HepG2 (cell line): ENCODE measurements around the gene SCP2. TPM values are rescaled to one million over a fixed set of nuclear protein-coding genes. Genes with fewer than 3 reads are reported as not detected.

ENCODE experiments used
- CAMTA2 ChIP-seq: sonication (generic); formaldehyde crosslinking; IDR thresholded peaks from 2 replicates; pipeline ENCODE4 v1.4.0; 2020; ENCODE audit warnings: mild to moderate bottlenecking, missing genetic modification reagents, borderline replicate concordance
- CENPX ChIP-seq: sonication (generic); formaldehyde crosslinking; IDR thresholded peaks from 2 replicates; pipeline ENCODE4 v1.9.0; 2021; ENCODE audit warnings: mild to moderate bottlenecking, missing genetic modification reagents, moderate library complexity
- GTF3A ChIP-seq: sonication (generic); formaldehyde crosslinking; conservative IDR thresholded peaks from 2 replicates; pipeline ENCODE4 v1.4.0; 2020; ENCODE audit warnings: mild to moderate bottlenecking, missing genetic modification reagents
- HOXA5 ChIP-seq: sonication (generic); formaldehyde crosslinking; IDR thresholded peaks from 2 replicates; pipeline ENCODE4 v1.4.0; 2020; ENCODE audit warnings: missing genetic modification reagents
- IKZF1 ChIP-seq: fragments of 450-650 bp; IDR thresholded peaks from 2 replicates; pipeline ENCODE4 v1.7.1; 2016
- KDM5B ChIP-seq: sonication (generic); formaldehyde crosslinking; IDR thresholded peaks from 2 replicates; pipeline ENCODE4 v1.4.0; 2020; ENCODE audit warnings: missing genetic modification reagents, mild to moderate bottlenecking, borderline replicate concordance
- KMT2B ChIP-seq: IDR thresholded peaks from 2 replicates; pipeline ENCODE4 v1.6.1; 2016; ENCODE audit warnings: missing genetic modification reagents, missing compliant biosample characterization
- NFIB ChIP-seq: sonication (generic); formaldehyde crosslinking; IDR thresholded peaks from 2 replicates; pipeline ENCODE4 v1.9.0; 2021; ENCODE audit warnings: missing genetic modification reagents, mild to moderate bottlenecking, borderline replicate concordance
- PHF5A ChIP-seq: IDR thresholded peaks from one replicate; pipeline ENCODE4 v1.6.1; 2018; ENCODE audit warnings: low read depth, missing genetic modification reagents; ENCODE audit not compliant: unreplicated experiment
- POLR2G ChIP-seq: fragments of 200-400 bp; formaldehyde crosslinking; IDR thresholded peaks from 2 replicates; pipeline ENCODE4 v1.6.1; 2018; ENCODE audit warnings: mild to moderate bottlenecking, low read depth, low read length, moderate library complexity
- REXO4 ChIP-seq: sonication (generic); formaldehyde crosslinking; IDR thresholded peaks from 2 replicates; pipeline ENCODE4 v1.8.0; 2022; ENCODE audit warnings: missing genetic modification reagents, mild to moderate bottlenecking, borderline replicate concordance
- SRY ChIP-seq: sonication (generic); formaldehyde crosslinking; IDR thresholded peaks from 2 replicates; pipeline ENCODE4 v1.8.0; 2022; ENCODE audit warnings: mild to moderate bottlenecking, missing genetic modification reagents
- TCF7 ChIP-seq: sonication (generic); IDR thresholded peaks from 2 replicates; pipeline ENCODE4 v1.6.1; 2016; ENCODE audit warnings: antibody characterized with exemption, low read depth
- ZFP36 ChIP-seq: fragments of 150-350 bp; IDR thresholded peaks from 2 replicates; pipeline ENCODE4 v1.6.1; 2018; ENCODE audit warnings: borderline replicate concordance, low read length, low read depth; ENCODE audit not compliant: partially characterized antibody
- ZNF615 ChIP-seq: sonication (generic); formaldehyde crosslinking; IDR thresholded peaks from 2 replicates; pipeline ENCODE4 v1.5.0; 2020; ENCODE audit warnings: mild to moderate bottlenecking, missing genetic modification reagents, borderline replicate concordance
- ZSCAN29 ChIP-seq: sonication (generic); formaldehyde crosslinking; conservative IDR thresholded peaks from 2 replicates; pipeline ENCODE4 v1.4.0; 2020; ENCODE audit warnings: mild to moderate bottlenecking, missing genetic modification reagents
- polyA plus RNA-seq, 8 experiments: library from polyadenylated mRNA; depleted of rRNA in 3 of 8; stranded (reverse) in 7 of 8; unstranded in 1 of 8; fragments of >200 nt; fragmentation: Illumina TruSeq in 4 of 8; extraction: Trizol in 4 of 8; gene quantifications; 2 replicates each; pipeline versions ENCODE4 v1.2.1 to v1.2.3, GENCODE V29; 2011 to 2016; ENCODE audit warnings: low read depth in 4 of 8, missing spikeins in 1 of 8, mixed read lengths in 1 of 8; ENCODE audit not compliant: insufficient read depth in 1 of 8
- total RNA-seq, 5 experiments: library from RNA; depleted of rRNA; stranded (reverse); fragments of >200 nt; fragmentation: Illumina TruSeq; extraction: Trizol; gene quantifications; 2 replicates each; pipeline ENCODE4 v1.2.3, GENCODE V29; 2016; ENCODE audit warnings: low read depth in 1 of 5
- TF ChIP-seq, protein P1 (sequence below): IDR thresholded peaks from 2 replicates; pipeline ENCODE4 v1.6.1; 2012; ENCODE audit warnings: low read length, improper control_type of control experiment
- TF ChIP-seq, protein P2 (sequence below): IDR thresholded peaks from 2 replicates; pipeline ENCODE4 v1.6.1; 2016; ENCODE audit warnings: mild to moderate bottlenecking
- TF ChIP-seq, protein P3 (sequence below): sonication (generic); formaldehyde crosslinking; IDR thresholded peaks from 2 replicates; pipeline ENCODE4 v1.5.1; 2020; ENCODE audit warnings: mild to moderate bottlenecking, missing genetic modification reagents
- TF ChIP-seq, protein P4 (sequence below): sonication (generic); formaldehyde crosslinking; IDR thresholded peaks from 2 replicates; pipeline ENCODE4 v1.5.1; 2020; ENCODE audit warnings: mild to moderate bottlenecking, moderate library complexity, missing genetic modification reagents

The SCP2 gene
- total and polyA plus RNA-seq, 2 of the 13 experiments (the other 11 are each of a cell fraction or from before 2014, with no cell fraction given) = 59.0 to 133 TPM

DNA sequence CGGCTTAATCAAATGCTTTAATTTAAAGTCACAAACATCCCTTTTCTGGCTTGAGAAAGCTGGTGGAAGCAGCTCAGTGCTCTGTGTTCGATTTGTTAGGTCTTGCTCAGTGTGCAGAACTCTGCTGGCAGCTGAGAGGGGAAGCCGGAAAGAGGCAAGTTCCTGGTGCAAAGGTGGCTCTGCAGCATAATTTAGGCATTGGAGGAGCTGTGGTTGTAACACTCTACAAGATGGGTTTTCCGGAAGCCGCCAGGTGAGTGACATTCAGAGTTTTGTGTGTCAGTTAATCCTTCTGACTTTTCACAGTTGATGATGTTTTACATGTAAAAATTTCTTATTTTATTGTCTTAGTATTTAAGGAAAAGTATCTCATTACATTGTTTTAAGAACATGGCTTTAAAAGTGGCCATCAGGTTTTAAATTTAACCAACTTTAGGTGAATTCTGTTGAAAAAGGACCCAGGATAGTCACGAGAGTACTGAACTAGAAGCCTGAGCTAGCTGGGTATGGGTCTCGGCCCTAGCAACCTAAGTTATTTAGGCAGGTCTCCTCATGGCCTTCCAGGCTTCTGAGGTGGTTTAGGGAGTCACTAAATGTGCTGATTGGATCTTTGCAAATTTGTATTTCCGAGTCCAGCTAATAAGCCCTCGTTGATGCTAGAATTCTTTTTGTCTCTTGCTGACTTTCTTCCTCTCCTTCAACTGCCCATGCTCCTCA, 87.9 kb downstream of the SCP2 start (continued):
- TF ChIP-seq, protein P1, sequence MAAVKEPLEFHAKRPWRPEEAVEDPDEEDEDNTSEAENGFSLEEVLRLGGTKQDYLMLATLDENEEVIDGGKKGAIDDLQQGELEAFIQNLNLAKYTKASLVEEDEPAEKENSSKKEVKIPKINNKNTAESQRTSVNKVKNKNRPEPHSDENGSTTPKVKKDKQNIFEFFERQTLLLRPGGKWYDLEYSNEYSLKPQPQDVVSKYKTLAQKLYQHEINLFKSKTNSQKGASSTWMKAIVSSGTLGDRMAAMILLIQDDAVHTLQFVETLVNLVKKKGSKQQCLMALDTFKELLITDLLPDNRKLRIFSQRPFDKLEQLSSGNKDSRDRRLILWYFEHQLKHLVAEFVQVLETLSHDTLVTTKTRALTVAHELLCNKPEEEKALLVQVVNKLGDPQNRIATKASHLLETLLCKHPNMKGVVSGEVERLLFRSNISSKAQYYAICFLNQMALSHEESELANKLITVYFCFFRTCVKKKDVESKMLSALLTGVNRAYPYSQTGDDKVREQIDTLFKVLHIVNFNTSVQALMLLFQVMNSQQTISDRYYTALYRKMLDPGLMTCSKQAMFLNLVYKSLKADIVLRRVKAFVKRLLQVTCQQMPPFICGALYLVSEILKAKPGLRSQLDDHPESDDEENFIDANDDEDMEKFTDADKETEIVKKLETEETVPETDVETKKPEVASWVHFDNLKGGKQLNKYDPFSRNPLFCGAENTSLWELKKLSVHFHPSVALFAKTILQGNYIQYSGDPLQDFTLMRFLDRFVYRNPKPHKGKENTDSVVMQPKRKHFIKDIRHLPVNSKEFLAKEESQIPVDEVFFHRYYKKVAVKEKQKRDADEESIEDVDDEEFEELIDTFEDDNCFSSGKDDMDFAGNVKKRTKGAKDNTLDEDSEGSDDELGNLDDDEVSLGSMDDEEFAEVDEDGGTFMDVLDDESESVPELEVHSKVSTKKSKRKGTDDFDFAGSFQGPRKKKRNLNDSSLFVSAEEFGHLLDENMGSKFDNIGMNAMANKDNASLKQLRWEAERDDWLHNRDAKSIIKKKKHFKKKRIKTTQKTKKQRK = no peak
- TF ChIP-seq, protein P2, sequence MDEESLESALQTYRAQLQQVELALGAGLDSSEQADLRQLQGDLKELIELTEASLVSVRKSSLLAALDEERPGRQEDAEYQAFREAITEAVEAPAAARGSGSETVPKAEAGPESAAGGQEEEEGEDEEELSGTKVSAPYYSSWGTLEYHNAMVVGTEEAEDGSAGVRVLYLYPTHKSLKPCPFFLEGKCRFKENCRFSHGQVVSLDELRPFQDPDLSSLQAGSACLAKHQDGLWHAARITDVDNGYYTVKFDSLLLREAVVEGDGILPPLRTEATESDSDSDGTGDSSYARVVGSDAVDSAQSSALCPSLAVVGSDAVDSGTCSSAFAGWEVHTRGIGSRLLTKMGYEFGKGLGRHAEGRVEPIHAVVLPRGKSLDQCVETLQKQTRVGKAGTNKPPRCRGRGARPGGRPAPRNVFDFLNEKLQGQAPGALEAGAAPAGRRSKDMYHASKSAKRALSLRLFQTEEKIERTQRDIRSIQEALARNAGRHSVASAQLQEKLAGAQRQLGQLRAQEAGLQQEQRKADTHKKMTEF (CRISPR knock-in tag) = peak; percentile 79
- TF ChIP-seq ZFP36 (no peak), PHF5A (CRISPR knock-in tag) (peak; percentile 80), REXO4 (no peak), SRY (CRISPR knock-in tag) (no peak), IKZF1 (no peak), ZNF615 (no peak), POLR2G (peak; percentile 80), ZSCAN29 (no peak), GTF3A (CRISPR knock-in tag) (no peak), CAMTA2 (CRISPR knock-in tag) (no peak), NFIB (CRISPR knock-in tag) (no peak), KMT2B (peak; percentile 91; the same call in 1 of the 2 replicates), TCF7 (no peak), HOXA5 (no peak), CENPX (no peak), KDM5B (CRISPR knock-in tag) (no peak)
- TF ChIP-seq, protein P3, sequence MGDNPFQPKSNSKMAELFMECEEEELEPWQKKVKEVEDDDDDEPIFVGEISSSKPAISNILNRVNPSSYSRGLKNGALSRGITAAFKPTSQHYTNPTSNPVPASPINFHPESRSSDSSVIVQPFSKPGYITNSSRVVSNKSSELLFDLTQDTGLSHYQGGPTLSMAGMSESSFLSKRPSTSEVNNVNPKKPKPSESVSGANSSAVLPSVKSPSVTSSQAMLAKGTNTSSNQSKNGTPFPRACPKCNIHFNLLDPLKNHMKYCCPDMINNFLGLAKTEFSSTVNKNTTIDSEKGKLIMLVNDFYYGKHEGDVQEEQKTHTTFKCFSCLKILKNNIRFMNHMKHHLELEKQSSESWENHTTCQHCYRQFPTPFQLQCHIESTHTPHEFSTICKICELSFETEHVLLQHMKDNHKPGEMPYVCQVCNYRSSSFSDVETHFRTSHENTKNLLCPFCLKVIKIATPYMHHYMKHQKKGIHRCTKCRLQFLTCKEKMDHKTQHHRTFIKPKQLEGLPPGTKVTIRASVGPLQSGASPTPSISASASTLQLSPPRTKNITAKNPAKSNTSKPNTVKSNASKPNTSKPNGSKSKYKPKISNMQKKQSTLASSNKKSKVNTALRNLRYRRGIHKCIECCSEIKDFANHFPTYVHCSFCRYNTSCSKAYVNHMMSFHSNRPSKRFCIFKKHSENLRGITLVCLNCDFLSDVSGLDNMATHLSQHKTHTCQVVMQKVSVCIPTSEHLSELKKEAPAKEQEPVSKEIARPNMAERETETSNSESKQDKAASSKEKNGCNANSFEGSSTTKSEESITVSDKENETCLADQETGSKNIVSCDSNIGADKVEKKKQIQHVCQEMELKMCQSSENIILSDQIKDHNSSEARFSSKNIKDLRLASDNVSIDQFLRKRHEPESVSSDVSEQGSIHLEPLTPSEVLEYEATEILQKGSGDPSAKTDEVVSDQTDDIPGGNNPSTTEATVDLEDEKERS (CRISPR knock-in tag) = no peak
- TF ChIP-seq, protein P4, sequence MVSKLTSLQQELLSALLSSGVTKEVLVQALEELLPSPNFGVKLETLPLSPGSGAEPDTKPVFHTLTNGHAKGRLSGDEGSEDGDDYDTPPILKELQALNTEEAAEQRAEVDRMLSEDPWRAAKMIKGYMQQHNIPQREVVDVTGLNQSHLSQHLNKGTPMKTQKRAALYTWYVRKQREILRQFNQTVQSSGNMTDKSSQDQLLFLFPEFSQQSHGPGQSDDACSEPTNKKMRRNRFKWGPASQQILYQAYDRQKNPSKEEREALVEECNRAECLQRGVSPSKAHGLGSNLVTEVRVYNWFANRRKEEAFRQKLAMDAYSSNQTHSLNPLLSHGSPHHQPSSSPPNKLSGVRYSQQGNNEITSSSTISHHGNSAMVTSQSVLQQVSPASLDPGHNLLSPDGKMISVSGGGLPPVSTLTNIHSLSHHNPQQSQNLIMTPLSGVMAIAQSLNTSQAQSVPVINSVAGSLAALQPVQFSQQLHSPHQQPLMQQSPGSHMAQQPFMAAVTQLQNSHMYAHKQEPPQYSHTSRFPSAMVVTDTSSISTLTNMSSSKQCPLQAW = no peak
